ENCODE results near the gene SLC44A1.
A peak's percentile ranks its signal among the peaks of the same experiment; 100 is the strongest.
"Not testable (repeated sequence)": the region's sequence is repeated elsewhere in the genome, so short reads cannot be mapped to it uniquely, and the experiment has no call there.

Gene SLC44A1

DNA sequence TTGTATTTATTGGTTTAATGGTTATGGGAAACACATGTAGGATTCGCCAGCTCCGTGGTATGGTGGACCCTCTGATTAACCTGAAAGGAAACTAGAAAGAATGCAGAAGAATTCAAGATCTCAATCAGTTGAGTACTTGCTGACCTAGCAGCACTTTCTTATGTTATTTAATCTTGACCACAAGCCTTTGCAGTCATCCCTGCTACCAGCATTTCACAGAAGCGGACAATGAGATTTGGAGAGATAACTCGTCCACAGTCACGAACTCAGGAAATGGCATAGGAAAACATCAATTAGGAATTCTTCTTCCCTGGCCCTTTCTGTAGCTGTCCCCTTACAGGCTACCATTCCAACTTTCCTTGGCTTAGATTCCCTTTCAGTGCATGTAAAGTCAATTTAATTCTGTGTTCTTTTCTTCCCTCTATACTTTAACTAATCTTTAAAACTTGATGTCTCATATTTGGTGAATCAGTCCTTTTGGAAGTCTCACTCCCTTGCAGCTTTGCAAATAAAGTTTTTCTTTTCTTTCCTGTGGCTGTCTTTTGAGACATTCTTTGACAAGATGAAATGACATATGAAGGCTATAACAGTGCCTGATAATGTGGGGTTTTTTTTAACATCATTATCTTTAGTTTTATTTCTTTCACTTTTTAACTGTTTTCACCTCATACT, 1.3 kb upstream of the SLC44A1 start:
- no peak for DNase-seq

DNA sequence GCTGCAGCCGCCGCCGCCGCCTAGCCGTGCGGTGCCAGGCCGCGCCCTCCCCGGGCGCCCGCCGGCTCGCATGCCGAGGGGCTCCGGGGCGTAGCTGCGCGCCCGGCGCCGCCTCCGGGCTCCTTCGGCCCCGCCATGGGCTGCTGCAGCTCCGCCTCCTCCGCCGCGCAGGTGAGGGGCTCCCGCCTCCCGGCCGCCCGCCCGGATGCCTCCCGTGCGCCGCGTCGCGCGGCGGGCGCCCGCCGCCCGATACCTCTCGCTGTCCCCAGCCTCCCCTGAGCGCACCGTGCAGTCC, 230 bp downstream of the SLC44A1 start:
- DNase-seq = no peak

DNA sequence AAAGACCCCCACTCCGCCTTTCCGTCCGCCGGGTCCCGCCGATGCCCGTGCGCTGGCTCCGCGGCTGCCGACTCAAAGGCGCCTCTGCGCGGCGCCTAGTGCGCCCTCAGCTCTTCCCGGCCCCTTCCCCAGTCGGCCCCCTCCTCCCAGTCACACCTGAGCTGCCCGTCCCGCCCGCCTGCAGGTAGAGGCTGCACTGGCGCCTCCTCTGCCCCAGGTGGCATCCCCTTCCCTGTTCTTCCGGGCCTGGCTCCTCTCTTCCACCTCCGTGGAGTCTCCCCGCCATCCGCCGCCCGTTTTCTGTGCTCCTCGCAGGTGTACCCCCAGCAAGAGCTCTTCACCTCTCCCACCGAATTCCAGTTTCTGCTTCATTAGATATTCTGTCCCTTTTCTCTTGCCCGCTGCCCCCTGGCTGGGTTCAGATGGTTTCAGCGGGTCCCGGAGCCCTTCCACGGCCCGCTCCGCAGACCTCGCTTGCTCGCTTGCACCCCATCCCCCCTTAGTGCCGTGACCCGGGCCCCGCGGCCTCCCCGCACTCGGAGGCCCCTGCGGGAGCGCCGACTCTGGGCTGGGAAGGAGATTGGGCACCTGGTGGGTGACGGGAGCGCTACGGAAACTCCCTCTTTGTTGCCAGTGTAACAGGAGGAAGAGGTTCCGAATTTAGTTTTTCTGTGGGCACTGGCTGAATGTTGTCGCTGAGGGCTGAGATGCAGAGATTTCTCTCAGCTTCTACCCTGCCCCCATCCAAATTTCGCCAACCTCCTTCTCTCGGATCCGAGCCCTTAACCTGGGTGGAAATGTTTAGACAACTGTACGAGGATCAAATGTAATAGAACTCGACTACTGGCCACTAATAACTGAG, 809 bp downstream of the SLC44A1 start:
- peak; percentile 55 for DNase-seq

DNA sequence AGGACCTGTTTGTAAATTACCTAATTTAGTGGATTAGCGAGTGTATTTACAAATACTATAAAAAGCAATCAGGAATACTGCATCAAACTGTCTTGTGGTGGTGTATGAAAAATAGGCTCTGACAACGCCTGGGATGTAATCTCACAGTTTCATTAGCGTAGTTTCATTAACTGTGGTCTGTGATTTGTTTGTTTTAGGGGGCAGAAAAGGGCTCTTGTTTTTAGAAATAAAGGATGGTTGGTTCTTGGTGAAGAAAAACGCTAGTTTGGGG, 1.4 kb downstream of the SLC44A1 start:
- DNase-seq = no peak

DNA sequence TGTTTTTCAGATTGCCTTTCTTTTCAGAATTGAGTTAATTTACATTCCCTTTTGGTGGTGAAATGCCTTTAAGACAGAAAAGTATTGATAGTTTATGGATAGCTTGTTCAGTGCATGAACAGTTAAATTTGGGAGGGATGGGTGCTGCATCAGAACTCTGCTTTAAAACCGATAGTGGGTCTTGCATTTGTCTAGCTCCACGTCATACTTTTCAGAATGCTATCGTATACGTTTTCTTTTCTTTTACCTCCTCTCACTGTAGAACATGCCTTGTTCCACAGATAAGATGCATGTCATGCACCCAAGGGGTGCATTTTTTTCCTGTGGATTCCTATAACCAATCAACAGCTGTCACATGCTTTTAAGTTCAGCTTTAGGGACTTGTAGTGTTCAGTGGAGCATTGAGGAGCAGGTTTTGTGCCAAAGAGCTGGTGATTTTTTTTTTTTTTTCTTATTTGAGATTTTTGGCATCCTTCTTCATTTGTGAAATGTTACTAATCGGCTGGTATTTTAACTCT, 2.3 kb downstream of the SLC44A1 start:
- no peak for DNase-seq

DNA sequence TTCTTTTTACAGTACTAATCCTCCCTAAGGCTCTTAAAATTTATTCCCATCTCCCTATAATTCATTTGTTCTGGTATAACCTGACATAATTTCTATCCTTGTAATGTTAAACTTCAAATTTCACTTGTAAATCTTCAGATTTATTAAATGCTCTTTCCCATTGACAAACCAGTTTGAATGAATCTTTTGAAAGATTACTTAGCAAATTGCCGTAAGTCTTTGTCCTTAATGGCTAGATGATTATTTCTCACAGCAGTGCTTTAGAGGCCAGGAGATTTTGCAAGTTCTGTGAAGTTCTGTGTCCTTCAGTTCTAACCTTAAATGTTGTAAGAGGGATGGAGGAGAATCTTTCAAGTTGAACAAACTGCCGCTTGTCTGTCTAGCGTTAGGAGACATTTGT, 4.2 kb downstream of the SLC44A1 start:
- DNase-seq = no peak

DNA sequence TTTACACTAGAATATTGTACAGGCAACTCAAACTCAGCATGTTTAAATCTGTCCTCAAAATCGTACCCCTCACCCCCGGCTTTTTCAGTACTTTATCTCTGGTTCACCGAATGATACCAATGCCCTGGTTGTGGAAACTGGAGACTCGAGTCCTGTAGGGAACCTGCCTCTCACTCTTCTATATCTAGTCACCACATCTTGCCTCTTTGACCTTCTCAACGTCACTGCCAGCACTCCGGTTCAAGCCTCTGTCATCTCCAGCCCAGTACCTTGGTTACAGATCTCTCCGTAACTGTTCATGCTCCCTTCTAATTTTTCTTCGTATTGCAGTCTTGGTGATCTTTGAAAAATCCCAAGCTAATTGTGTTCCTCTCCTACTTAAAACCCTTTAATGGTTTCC, 6.7 kb downstream of the SLC44A1 start:
- no peak for DNase-seq

DNA sequence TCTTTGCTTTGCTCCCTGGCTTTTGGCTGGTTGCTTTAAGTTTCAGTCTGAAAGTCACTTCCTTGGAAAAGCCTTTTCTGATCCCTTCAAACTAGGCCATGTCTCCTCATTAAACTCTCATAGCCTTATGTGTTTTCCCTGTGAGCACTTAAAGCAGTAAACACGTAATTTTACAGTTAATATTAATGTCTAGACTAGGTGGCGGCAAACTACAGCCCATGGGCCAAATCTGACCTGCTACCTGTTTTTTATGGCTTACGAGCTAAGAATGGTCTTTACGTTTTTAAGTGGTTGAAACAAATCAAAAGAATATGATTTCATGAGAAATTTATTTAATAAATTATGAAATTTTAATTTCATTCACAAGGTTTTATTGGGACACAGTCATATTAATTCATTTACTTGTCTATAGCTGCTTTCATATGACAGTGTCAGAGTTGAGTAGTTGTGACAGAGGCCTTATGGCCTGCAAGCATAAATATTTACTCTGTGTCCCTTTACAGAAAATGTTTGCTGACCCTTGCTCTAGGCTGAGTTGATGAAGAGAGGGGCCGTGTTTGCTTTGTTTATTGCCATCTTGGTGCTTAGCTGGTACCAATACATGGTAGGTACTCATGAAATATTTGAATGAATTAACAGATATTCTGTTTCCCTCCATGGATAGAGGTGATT, 7.4 kb downstream of the SLC44A1 start:
- DNase-seq = no peak

DNA sequence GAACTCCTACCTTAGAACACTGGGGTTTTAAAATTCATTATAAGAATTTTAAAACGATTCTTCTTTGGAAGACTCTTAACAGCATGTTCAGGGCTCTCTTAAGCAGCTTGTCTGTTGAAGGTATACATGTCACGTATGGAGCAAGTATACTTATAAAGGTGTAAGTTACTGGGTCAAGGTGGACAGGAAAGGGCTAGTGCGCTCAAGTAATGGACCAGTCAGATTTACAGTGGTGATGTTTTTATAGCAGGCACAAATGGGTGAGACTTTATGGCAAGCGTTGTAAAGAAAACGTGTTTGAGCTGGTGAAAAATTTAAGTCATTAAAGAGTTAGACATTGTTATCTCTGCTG, 7.9 kb downstream of the SLC44A1 start:
- DNase-seq = no peak

DNA sequence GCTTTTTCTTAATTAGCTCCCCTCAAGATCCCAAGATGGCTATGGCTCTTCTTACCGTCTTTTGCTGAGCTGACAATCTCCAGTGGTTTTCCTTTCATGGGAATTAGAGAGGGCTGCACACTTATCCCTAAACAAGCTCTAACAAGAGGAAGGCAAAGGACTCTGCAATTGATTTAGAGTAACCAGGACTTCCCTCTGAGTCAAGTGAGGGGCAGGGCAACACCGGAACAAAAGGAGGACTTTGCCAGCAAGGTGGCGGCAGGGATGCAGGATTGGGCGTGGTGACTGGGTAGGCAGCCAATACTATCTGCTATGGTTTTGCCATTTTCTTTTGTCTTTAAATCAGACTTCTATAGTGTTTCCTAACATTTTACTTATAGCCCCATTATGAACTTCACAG, 9.8 kb downstream of the SLC44A1 start:
- no peak for DNase-seq

DNA sequence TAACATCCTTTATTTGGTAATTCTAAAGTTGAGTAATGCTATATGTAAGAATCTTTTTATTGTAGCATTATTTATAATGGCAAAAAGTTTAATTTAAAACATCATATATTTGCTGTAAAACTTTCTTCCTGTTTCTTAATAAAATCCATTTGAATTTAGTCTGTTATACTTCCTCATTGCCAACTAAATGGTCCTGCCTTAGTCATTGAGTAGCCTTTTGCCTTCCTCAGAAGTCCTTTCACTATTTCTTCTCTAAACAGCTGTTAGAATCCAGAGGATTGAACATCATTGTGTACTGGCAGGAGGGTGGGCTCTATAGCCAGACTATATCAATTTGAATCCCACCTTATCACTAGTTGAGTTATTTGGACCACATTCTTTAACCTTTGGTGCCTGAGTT, 11.0 kb downstream of the SLC44A1 start:
- no peak for DNase-seq

DNA sequence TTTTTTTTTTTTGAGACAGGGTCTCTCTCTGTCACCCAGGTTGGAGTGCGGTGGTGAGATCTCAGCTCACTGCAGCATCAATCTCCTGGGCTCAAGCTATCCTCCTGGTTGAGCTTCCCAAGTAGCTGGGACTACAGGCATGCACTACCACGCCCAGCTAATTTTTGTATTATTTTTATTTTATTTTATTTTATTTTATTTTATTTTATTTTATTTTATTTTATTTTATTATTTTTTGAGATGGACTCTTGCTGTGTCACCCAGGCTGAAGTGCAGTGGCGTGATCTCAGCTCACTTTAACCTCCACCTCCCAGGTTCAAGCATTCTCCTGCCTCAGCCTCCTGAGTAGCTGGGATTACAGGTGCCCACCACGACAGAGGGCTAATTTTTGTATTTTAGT, 12.1 kb downstream of the SLC44A1 start:
- DNase-seq = not testable (repeated sequence)

DNA sequence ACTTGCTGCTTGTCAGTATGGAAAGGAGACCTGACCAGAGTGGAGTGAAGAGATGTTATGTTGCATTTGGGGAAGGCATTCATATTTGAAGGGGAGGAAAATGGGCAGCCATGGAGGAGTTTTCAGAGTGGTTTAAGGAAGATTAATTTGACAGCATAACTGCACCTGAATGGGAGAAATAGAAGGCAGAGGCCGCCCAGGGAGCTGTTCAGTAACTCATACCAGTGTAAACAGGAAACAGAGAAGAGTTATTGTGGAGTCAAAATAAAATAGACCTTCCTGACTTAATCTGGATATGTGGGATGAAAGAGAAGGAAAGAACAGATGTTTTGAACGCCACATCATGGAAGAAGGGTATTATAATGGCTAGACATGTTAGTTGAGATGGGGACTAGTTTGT, 13.4 kb downstream of the SLC44A1 start:
- DNase-seq = no peak

DNA sequence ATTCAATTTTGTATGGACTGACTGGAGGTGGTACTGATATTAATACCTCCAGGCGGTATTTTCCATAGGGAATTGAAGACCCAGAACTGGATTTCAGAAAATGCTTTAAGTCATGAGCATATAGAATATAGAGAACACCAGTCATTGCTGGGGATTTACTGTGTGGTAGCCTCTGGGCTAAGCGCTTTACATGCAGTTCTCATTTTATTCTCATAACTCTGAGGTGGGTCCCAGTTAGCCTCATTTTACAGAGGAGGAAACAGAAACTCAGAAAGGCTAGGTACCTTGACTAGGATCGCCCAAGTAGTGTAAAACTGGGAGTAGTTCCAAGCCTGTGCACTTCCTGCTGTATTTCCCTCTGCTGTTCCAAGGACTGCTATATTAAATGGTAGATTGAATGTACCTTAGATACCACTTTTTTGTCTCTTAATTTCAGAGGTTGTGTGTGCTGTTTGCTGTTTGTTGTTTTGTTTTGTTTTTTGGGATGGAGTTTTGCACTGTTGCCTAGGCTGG, 13.8 kb downstream of the SLC44A1 start:
- no peak for DNase-seq

DNA sequence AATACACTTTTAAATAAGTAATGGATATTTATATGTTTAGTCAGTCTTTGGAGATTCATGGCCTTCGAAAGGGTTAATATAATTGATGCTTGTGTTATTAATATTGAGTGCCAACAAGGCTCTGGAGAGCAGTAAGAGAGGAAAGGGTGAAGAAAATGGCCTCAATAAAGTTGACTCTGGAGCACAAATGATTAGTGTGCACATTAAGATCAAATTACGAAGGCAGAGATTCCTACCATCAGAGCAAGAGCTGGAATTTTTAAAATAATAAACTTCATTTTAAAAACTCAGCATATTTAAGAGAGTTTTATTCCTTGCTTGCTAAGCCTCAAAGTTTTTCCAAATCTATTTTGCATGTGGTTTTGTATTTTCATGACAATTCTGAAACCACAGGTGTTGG, 14.8 kb downstream of the SLC44A1 start:
- DNase-seq = no peak

DNA sequence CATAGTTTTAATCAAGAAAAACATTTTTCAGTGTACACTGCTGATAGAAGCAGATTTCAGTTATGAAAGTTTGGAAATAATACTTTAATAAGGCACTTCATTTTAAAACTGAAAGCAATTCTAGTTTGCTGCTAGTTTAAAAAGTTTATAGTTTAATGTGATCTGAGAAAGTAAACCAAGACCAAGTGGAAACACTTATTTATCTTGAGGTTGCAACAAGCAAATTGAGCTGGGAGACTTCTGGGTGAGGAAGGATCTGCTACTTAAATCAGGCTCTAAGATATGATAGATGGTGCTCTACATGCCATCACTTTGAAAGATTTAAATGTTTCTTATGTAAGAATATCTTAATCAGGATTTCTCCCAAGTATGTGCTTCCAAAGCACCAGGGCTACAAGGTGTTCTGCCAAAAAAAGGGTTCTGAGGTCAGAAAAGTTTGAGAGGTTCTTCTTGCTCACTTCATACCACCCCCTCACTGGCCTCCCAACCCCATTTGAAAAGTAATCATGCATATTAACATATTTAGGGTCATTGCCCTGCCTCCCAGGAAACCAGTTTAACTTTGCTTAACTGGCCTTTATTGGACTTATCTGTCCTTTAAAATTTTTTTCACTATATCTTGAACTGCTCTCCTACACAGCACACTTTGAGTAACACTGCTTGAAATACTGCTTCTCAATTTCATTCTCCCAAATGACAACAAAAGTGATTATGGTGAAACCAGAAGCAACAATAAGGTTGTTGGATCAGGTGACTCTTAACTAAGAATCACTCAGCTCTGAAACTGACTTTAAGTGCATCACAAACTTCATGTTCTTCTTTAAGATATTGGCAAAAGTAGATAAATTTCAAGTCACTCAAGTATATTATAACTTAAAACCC, 15.5 kb downstream of the SLC44A1 start:
- no peak for DNase-seq

DNA sequence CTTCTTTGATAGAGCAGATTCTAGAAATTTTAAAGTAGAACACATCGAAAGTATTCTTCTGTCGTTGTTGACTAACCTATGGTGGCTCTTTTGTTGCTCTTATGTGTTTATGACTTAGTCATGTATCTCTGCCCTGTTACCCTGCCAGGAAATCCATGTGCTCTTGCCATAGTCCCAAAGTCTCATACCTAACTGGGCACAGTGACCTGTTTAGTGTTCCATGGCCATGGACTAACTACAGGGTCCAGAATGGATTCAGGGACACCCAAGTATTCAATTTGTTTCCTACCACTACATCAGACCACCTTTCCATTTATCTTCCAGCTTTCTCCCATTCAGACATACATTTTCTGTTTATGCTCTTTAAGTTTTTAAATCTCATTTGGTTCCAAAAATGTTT, 18.0 kb downstream of the SLC44A1 start:
- DNase-seq = no peak

DNA sequence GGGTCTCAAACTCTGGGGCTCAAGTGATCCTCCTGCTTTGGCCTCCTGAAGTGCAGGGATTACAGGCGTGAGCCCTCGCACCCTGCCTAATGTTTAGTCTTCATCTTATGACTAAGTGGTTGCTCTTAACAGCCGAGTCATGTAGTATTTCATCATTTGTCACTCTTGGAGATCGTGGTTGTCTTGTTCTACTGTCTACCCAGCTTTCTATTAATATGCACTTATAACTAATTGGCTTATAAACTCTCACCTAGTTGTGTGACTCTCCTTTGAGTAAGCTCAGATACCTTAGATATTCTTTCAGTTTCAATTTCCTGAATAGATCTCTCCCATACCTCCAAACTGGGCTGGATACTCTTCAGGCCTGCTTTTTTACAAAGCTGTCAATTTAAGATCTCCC, 19.9 kb downstream of the SLC44A1 start:
- DNase-seq = no peak

DNA sequence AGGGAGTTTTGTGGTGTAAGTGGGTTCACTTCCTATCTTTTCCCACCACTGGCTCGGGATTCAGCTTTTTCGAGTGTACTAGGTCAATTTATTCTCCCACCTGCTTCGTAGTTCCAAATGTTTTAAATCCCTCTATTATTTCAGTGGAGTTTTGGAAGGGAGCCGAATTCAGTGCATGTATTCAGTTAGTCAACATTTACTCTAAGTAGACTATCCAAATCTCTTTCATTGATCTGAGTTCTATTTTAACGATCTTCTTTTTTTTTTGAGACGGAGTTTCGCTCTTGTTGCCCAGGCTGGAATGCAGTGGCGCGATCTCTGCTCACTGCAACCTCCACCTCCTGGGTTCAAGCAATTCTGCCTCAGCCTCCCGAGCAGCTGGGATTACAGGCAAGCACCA, 23.8 kb downstream of the SLC44A1 start:
- DNase-seq = not testable (repeated sequence)

DNA sequence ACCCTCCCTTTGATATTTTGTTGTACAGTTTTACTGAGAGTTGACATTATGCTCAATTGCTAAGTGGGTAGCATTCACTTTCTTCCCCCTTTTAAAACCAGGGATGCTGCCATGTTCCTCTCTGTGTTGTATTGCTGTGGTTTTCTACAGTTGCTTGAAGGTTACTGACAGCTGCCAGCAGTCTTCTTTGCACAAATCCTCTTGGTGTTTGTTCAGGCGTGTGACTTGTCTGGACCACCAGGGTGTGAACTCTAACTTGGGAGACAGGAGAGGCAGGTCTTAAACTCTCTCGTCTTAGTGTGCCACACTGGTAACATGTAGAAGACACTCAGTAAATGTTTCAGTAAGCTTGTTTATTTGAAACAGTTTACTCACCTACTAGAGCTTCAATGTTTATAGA, 25.1 kb downstream of the SLC44A1 start:
- no peak for DNase-seq

DNA sequence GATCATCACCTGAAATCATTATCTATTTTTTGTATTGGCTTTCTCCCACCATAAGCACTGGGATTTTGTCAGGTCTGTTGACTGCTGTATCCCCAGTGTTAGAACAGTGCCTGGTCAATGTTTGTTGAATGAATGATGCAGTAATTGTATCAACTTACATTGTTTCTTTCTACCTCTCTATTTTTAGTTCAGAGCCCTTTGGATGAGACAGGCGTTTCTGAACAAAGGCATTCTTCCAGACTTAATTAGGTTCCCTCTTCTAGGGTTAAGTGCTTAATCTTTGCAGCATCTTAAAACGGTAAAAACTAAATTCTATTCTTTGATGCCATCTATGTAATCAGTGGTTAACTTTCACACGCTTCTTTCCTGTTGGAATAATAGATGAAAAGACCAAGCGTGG, 26.3 kb downstream of the SLC44A1 start:
- no peak for DNase-seq

DNA sequence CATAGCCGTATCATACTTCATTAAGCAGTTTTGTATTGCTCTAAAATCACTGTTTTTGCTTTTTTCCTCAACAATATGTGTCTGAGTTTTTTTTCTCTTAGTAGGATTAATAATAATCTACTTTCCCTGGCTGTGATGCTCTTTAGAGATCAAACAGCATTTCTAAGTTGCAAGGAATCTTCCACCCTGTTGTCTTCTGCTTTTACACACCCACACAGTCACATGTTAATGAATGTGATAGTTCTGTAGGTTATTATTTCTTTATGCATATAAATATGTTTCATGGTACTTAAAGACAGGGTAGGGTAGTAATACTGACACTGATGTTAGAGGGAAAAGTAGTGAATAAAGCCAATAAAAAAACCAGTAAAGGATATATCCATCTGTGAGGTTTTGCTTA, 29.3 kb downstream of the SLC44A1 start:
- no peak for DNase-seq

DNA sequence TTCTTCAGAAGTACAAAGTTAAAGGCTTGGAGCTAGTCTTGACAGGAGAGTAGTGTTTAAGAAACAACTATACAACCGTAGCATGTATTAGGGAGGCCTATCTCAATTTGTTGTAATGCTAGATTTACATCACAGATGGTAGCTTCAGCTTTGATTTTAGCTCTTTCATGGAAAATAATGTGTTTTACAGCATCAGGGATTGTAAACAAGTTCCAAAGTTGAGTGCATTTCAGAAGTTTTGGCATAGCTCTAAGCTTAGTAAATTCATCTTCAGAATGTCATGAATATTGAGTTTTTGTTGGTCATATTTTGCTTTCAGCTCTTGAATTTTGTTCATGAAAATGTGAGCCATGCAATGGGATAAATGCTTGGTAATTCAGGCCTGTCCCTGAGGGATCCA, 30.7 kb downstream of the SLC44A1 start:
- no peak for DNase-seq

All from femur (tissue), 1 donor.